CD14-positive monocyte (primary cell): Measurements from ENCODE around the gene MTA1. TPM values are rescaled to one million over a fixed set of nuclear protein-coding genes. Genes with fewer than 3 reads are reported as not detected.
A peak's percentile ranks its signal among the peaks of the same experiment; 100 is the strongest.

Experiments used
- DNase-seq, 3 donors: peaks; one replicate each; pipeline ENCODE4 v3.0.0-alpha.2; 2011 to 2022
- H2AFZ ChIP-seq: 2 replicates; pipeline ENCODE4 v1.6.0; 2012; ENCODE audit warnings: mild to moderate bottlenecking, low read depth, low read length, inconsistent platforms; ENCODE audit not compliant: insufficient read depth, poor library complexity, severe bottlenecking
- H3K27ac ChIP-seq, 2 donors: 1 replicate in 1 of 2; 2 replicates in 1 of 2; pipeline ENCODE4 v1.5.1; 2012 to 2013; ENCODE audit warnings: low read length in 2 of 2, control low read depth in 1 of 2, inconsistent platforms in 1 of 2, low read depth in 1 of 2, mild to moderate bottlenecking in 1 of 2
- H3K27me3 ChIP-seq, 2 donors: one replicate each; pipeline versions ENCODE4 v1.6.0 to v1.6.1; 2011 to 2013; ENCODE audit warnings: low read length in 2 of 2; ENCODE audit not compliant: control insufficient read depth in 2 of 2, insufficient read depth in 2 of 2
- H3K36me3 ChIP-seq, 2 donors: replicated peaks in 1 of 2; 1 replicate in 1 of 2; 2 replicates in 1 of 2; pipeline versions ENCODE4 v1.5.1 to v1.6.1; 2012 to 2013; ENCODE audit warnings: low read length in 2 of 2, control low read depth in 1 of 2, inconsistent platforms in 1 of 2, mild to moderate bottlenecking in 1 of 2; ENCODE audit not compliant: insufficient read depth in 2 of 2, control insufficient read depth in 1 of 2
- H3K4me1 ChIP-seq, 2 donors: 1 replicate in 1 of 2; 2 replicates in 1 of 2; pipeline versions ENCODE4 v1.5.1 to v1.6.1; 2012 to 2013; ENCODE audit warnings: low read length in 2 of 2, control low read depth in 1 of 2, inconsistent platforms in 1 of 2, mild to moderate bottlenecking in 1 of 2, moderate library complexity in 1 of 2; ENCODE audit not compliant: insufficient read depth in 2 of 2, control insufficient read depth in 1 of 2
- H3K4me2 ChIP-seq: replicated peaks from 2 replicates; pipeline ENCODE3; 2012; ENCODE audit warnings: low read length, moderate library complexity, mild to moderate bottlenecking; ENCODE audit not compliant: poor library complexity, severe bottlenecking; ENCODE audit errors: extremely low read depth
- H3K4me3 ChIP-seq, 3 experiments: fragments of 200-600 bp in 1 of 3; sonication (generic) in 1 of 3; replicated peaks in 1 of 3; 1 replicate in 2 of 3; 2 replicates in 1 of 3; pipeline ENCODE4 v1.5.1; 2011 to 2013; ENCODE audit warnings: low read length in 3 of 3, mild to moderate bottlenecking in 3 of 3, control low read depth in 2 of 3, low read depth in 2 of 3, inconsistent platforms in 1 of 3, moderate library complexity in 1 of 3
- H3K79me2 ChIP-seq: 2 replicates; pipeline ENCODE4 v1.6.0; 2012; ENCODE audit warnings: mild to moderate bottlenecking, control low read depth, inconsistent platforms, low read length, moderate library complexity; ENCODE audit not compliant: insufficient read depth
- H3K9ac ChIP-seq: 2 replicates; pipeline ENCODE4 v1.6.0; 2017; ENCODE audit warnings: low read length, mild to moderate bottlenecking; ENCODE audit not compliant: insufficient read depth, poor library complexity, severe bottlenecking
- H3K9me3 ChIP-seq, 2 donors: replicated peaks in 1 of 2; 1 replicate in 1 of 2; 2 replicates in 1 of 2; pipeline versions ENCODE4 v1.5.1 to v1.6.1; 2012 to 2013; ENCODE audit warnings: low read length in 2 of 2, control low read depth in 1 of 2; ENCODE audit not compliant: control insufficient read depth in 1 of 2, insufficient read depth in 1 of 2
- H4K20me1 ChIP-seq: 2 replicates; pipeline ENCODE4 v1.6.0; 2012; ENCODE audit warnings: mild to moderate bottlenecking, low read length, control low read depth, moderate library complexity; ENCODE audit not compliant: insufficient read depth
- H3K27ac Mint-ChIP-seq, 7 donors: one replicate each; pipeline ENCODE4 v1.8.0; 2020; ENCODE audit warnings: mild to moderate bottlenecking in 7 of 7, mixed read lengths in 7 of 7, moderate library complexity in 6 of 7, inconsistent platforms in 2 of 7
- H3K27me3 Mint-ChIP-seq, 3 donors: one replicate each; pipeline ENCODE4 v1.8.0; 2021 to 2022; ENCODE audit warnings: low read depth in 3 of 3, mild to moderate bottlenecking in 3 of 3, mixed read lengths in 3 of 3, moderate library complexity in 3 of 3, inconsistent platforms in 1 of 3
- H3K36me3 Mint-ChIP-seq, 2 donors: one replicate each; pipeline ENCODE4 v1.8.0; 2020; ENCODE audit warnings: mixed read lengths in 2 of 2, inconsistent platforms in 1 of 2, mild to moderate bottlenecking in 1 of 2
- H3K4me1 Mint-ChIP-seq: one replicate; pipeline ENCODE4 v1.8.0; 2020; ENCODE audit warnings: mild to moderate bottlenecking, mixed read lengths
- H3K4me3 Mint-ChIP-seq, 2 donors: one replicate each; pipeline ENCODE4 v1.8.0; 2020; ENCODE audit warnings: mild to moderate bottlenecking in 2 of 2, mixed read lengths in 2 of 2, moderate library complexity in 1 of 2
- H3K9me3 Mint-ChIP-seq, 7 donors: one replicate each; pipeline ENCODE4 v1.8.0; 2020 to 2022; ENCODE audit warnings: mixed read lengths in 7 of 7, mild to moderate bottlenecking in 6 of 7, moderate library complexity in 6 of 7, inconsistent platforms in 2 of 7
- CTCF ChIP-seq: fragments of 200-600 bp; IDR thresholded peaks from one replicate; pipeline ENCODE4 v1.8.0; 2022; ENCODE audit warnings: antibody characterized with exemption, mild to moderate bottlenecking
- WGBS: methylation state at CpG from one replicate; pipeline ENCODE4 v1.1.5; 2013; ENCODE audit warnings: missing lambda C conversion rate; ENCODE audit not compliant: insufficient coverage; 5-methylcytosine and 5-hydroxymethylcytosine counted together
- intact Hi-C, 2 donors: fragments of 100-400 bp; cut with micrococcal nuclease; formaldehyde crosslinking; loops; one replicate each; pipeline versions ENCODE4 v1.15.0 to v1.15.1; 2023
- polyA plus RNA-seq, 3 donors: library from polyadenylated mRNA; depleted of rRNA in 1 of 3; unstranded in 2 of 3; stranded (reverse) in 1 of 3; fragments of 300-500 nt in 2 of 3; fragments of >200 nt in 1 of 3; fragmentation: Illumina TruSeq in 2 of 3; gene quantifications; 1 replicate in 2 of 3; 2 replicates in 1 of 3; pipeline ENCODE4 v1.2.3, GENCODE V29; 2012 to 2021

The MTA1 gene
- polyA plus RNA-seq, 3 donors: 0.91 to 102 (median 2.0) TPM

- TF ChIP-seq CTCF: no peak
- H3K9me3 Mint-ChIP-seq: peaks cover 0 to 3% (median 0%) of the 10 kb centered on the region in 7 donors
- peak overlapping the region; percentile 76 for H3K4me2 ChIP-seq
These were observed 9.0 kb upstream of the MTA1 start for GRCh38 chr14:105410642-105411016.

GRCh38 chr14:105411017-105411941 lies 8.3 kb upstream of the MTA1 start:
- no peak for TF ChIP-seq CTCF
- intact Hi-C loops: no loop called here
- no peaks in the 10 kb centered on the region for H3K36me3 ChIP-seq
- peak overlapping the region; percentile 5 to 60 (median 12) for H3K4me3 ChIP-seq
- peak overlapping the region in 3 of 7 donors; percentile 38 to 71 (median 52) for H3K27ac Mint-ChIP-seq
- no peaks in the 10 kb centered on the region for H3K9me3 ChIP-seq
- no peak overlapping the region for H3K27ac ChIP-seq
- H3K27me3 ChIP-seq: peaks cover 4 to 41% of the 10 kb centered on the region in 2 donors
- peaks cover 0 to 6% of the 10 kb centered on the region in 2 donors for H3K36me3 Mint-ChIP-seq
- H3K9me3 Mint-ChIP-seq: peaks cover 0 to 3% (median 0%) of the 10 kb centered on the region in 7 donors
- H2AFZ ChIP-seq: peak overlapping the region; percentile 72
- H4K20me1 ChIP-seq: no peaks in the 10 kb centered on the region
- H3K79me2 ChIP-seq: no peaks in the 10 kb centered on the region
- H3K4me3 Mint-ChIP-seq: peak overlapping the region; percentile 69 to 81
- peak overlapping the region; percentile 76 for H3K4me2 ChIP-seq
- peak overlapping the region; percentile 12 for H3K9ac ChIP-seq
- peaks cover 48 to 63% of the 10 kb centered on the region in 2 donors for H3K4me1 ChIP-seq
- peak in 2 of 3 donors; percentile 37 to 54 for DNase-seq
- H3K27me3 Mint-ChIP-seq: peaks cover 38 to 53% (median 50%) of the 10 kb centered on the region in 3 donors
- peaks cover 43% of the 10 kb centered on the region for H3K4me1 Mint-ChIP-seq
- WGBS: 15% methylated on average over 67 of the region's 86 CpGs

More at GRCh38 chr14:105410642-105411016, 9.0 kb upstream of the MTA1 start:
- H2AFZ ChIP-seq: peak overlapping the region; percentile 72
- H3K9me3 ChIP-seq: no peaks in the 10 kb centered on the region
- H3K9ac ChIP-seq: no peak overlapping the region
- WGBS: 20% methylated on average over 1 of the region's 5 CpGs
- intact Hi-C loops: no loop called here
- H3K4me3 ChIP-seq: peak overlapping the region in 1 of 3 experiments; percentile 58
- peak overlapping the region; percentile 69 to 81 for H3K4me3 Mint-ChIP-seq
- peaks cover 50 to 66% of the 10 kb centered on the region in 2 donors for H3K4me1 ChIP-seq
- H3K79me2 ChIP-seq: no peaks in the 10 kb centered on the region
- H3K27me3 ChIP-seq: peaks cover 4 to 41% of the 10 kb centered on the region in 2 donors
- DNase-seq: no peak
- H3K27ac Mint-ChIP-seq: peak overlapping the region in 3 of 7 donors; percentile 19 to 71 (median 38)
- peaks cover 46% of the 10 kb centered on the region for H3K4me1 Mint-ChIP-seq
- no peaks in the 10 kb centered on the region for H4K20me1 ChIP-seq
- H3K27me3 Mint-ChIP-seq: peaks cover 34 to 48% (median 46%) of the 10 kb centered on the region in 3 donors
- no peak overlapping the region for H3K27ac ChIP-seq
- no peaks in the 10 kb centered on the region for H3K36me3 ChIP-seq
- H3K36me3 Mint-ChIP-seq: peaks cover 0 to 6% of the 10 kb centered on the region in 2 donors
